Esophagus squamous epithelium (tissue), 4 donors: ENCODE data around the gene UNC5C.

Source experiments
- POLR2A ChIP-seq, 4 donors: fragments of 450-650 bp; IDR thresholded peaks; one replicate each; pipeline ENCODE4 v1.6.1; 2017; ENCODE audit warnings: antibody characterized with exemption in 4 of 4, mild to moderate bottlenecking in 4 of 4, moderate library complexity in 3 of 4
- TF ChIP-seq, protein P1 (sequence below), 6 experiments: fragments of 450-650 bp in 4 of 6; fragments of 200-600 bp in 2 of 6; sonication (generic) in 2 of 6; IDR thresholded peaks; one replicate each; pipeline ENCODE4 v1.5.1; 2016 to 2019; ENCODE audit warnings: antibody characterized with exemption in 6 of 6, mild to moderate bottlenecking in 4 of 6, moderate library complexity in 4 of 6

DNA sequence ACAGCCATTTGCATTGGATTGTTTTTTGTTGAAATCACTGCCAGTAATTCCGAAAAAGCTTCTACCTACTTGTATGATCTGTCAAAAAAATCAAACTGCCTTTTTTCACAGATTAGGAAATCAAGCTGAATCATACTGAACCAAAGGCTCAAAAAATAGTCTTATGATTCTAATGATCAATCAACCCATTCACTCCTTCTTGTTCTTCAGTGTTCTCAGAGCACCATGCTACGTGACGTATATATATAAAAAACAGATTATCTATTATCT, 187.1 kb downstream of the UNC5C start:
- no peak for TF ChIP-seq POLR2A (IDR thresholded peaks at IDR 0.05)
- TF ChIP-seq, protein P1, sequence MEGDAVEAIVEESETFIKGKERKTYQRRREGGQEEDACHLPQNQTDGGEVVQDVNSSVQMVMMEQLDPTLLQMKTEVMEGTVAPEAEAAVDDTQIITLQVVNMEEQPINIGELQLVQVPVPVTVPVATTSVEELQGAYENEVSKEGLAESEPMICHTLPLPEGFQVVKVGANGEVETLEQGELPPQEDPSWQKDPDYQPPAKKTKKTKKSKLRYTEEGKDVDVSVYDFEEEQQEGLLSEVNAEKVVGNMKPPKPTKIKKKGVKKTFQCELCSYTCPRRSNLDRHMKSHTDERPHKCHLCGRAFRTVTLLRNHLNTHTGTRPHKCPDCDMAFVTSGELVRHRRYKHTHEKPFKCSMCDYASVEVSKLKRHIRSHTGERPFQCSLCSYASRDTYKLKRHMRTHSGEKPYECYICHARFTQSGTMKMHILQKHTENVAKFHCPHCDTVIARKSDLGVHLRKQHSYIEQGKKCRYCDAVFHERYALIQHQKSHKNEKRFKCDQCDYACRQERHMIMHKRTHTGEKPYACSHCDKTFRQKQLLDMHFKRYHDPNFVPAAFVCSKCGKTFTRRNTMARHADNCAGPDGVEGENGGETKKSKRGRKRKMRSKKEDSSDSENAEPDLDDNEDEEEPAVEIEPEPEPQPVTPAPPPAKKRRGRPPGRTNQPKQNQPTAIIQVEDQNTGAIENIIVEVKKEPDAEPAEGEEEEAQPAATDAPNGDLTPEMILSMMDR (IDR thresholded peaks at IDR 0.05) = no peak
